NOMO-1 (cell line): ENCODE measurements around the gene SETD1B.
"Not testable (repeated sequence)": the region's sequence is repeated elsewhere in the genome, so short reads cannot be mapped to it uniquely, and the experiment has no call there.

Experiments used
- DNase-seq, 2 experiments: peaks; one replicate each; lab custom pipeline; 2025; ENCODE audit not compliant: unreplicated experiment in 2 of 2; lab: John Stamatoyannopoulos, UW

SETD1B gene

DNA sequence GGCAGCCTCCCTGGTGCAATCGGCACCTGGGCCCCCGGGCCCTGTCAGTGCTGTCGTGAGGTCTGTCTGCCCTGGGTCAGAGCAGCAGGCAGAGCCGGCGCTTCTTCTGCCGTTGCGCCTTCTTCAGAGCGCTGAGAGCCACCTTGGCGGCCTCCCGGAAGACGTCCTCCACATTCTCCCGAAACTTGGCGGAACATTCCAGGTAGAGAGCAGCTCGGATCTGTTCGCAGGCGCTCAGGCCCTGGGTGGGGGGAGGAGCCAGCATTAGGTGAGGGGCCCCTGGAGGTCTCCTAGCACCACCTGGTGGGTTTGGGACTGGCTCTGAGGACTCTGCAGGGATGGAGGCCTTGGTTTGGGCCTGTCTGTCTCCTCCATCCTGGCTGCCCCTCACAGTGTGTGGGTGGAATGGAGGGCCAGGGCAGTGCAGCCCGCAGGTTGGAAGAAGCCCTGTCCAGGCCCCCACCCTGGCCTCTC is 24.4 kb upstream of the SETD1B start:
- DNase-seq: no peak

DNA sequence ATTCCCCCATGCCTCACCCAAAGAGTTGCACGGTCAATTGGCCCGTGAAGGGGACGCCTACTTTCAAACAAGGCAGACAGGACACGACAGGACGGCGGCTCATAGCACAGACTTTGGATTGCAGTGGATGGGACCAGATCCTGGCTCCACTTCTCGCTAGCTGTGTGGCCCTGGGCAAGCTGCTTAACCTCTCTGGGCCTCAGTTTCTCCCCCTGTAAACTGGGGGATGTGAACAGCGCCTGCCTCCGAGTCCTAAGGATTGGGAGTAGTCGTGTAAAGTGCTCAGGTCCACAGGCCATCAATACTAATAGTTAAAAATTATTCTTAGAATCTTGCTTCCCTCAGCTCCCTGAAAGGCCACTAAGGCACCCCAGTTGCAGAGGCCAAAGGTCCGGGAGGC is 23.4 kb upstream of the SETD1B start:
- no peak for DNase-seq

- DNase-seq: no peak
Measured at GRCh38 chr12:121781484-121781997, 22.3 kb upstream of the SETD1B start.

DNA sequence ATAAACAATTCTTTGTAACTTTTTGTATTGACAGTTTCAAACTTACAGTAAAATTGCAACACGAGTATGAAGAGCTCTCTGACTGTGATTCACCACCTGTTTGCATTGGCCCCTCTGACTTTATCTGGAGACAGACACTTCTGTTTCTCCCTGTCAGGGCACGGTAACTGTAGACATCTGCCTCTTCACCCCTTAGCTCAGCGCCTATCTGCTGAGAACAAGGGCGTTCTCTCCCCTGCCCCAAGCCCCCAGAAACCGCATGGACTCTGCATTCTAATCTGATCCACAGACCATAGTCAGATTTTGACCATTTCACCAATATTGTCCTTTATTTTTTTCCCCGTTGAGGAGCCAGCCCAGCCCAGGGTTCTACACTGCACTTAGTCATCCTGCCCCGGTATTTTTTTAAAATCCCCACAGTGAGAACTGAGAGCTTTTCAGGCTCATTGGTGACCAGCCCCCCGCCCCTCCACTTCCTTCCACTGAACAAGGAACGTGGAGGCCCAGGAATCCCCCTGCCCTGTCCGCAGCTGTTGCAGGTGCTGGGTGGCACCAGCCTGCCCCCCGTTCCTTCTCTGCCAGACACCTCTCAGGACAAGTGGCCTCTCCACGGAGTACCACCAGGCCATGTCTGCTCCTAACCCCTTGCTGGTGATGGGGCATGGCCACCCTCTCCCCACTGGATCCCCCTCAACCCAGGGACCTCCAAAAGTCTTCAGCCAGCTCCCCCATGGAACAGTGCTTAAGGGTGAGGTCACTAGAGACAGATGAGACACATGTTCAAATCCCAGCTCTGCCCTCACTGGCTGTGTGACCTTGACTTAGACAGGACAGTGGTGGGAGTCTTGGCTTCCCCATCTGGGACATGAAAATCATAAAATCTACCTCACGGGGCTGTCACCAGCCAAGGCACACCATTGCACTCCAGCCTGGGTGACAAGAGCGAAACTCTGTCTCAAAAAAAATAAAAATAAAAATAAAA is 21.5 kb upstream of the SETD1B start:
- no peak for DNase-seq

- DNase-seq: no peak
Measured at GRCh38 chr12:121783766-121784165, 20.0 kb upstream of the SETD1B start.

DNA sequence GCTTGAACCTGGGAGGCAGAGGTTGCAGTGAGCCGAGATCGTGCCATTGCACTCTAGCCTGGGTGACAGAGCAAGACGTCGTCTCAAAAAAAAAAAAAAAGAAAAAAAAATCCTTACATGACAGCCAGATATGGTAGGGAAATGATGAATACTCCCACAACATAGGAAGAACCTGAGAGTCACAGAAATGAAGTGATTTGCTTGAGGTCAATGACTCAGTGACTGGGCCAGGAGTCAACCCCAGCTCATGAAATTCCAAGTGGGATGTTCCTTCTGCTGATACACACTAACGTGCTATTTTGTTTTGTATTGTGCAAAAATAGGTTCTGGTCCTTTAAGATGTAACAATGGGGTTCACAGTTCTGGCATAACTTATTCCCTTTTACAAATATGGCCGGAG is 19.3 kb upstream of the SETD1B start:
- no peak for DNase-seq

GRCh38 chr12:121786440-121786825 is 17.4 kb upstream of the SETD1B start:
- DNase-seq: no peak

GRCh38 chr12:121787063-121788025 is 16.5 kb upstream of the SETD1B start:
- no peak for DNase-seq

DNA sequence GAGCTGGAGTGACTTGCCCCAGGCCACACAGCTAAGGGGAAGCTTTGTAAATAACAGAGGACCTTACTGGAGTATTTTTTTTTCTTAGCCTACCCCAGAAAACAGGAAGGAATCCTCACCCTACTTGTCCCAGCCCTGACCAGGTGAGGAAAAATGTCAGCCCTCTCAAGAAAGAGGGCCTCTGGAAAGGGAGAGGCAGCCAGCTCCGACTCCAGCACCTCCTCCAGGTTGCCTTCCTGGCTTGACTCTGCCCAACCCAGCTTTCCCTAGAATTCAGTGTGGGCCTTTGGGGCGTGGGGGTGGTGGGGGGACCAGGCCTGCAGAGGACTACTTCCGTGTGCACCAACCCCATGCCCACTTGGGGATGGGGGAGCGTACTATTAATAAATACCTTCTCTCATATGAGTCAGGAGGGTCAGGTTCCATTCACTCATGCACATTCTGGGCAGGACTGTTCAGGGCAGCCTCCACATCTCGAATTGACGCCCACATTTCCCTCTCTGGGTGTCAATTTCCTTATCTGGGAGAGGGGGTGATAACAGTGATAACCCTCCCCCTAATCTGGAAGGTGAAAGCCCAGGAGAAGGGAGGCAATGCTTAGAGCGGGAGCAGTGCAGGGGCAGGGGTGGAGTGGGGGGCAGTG is 15.5 kb upstream of the SETD1B start:
- no peak for DNase-seq

DNA sequence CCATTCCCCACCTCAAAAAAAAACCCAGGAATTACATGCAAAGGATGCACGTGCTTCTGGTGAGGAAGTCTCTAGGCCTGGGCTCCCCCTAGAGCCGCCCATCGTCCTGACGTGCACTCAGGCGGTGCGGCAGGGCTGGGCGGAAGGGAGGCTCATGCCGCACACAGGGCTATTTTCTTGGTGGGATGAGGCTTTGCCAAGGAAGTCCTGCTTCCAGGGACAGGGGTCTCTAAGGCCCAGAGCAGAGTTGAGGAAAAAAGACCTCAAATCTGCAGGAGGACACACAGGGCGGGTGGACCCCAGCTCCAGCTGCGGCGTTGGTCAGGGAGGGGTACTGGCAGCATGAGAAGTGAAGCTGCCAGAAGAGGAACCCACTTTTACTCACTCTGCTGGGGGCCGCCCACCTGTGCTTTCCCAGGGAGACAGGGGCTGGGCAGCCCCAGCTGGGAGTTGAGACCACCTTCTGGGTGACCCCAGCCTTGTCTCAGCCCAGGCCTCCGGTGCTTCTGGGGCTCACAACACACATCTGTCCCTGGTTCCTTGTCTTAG is 14.5 kb upstream of the SETD1B start:
- peak in 1 of 2 experiments; percentile 12 for DNase-seq

- DNase-seq: peak; percentile 93
Measured at GRCh38 chr12:121789800-121790728, 13.7 kb upstream of the SETD1B start.

DNA sequence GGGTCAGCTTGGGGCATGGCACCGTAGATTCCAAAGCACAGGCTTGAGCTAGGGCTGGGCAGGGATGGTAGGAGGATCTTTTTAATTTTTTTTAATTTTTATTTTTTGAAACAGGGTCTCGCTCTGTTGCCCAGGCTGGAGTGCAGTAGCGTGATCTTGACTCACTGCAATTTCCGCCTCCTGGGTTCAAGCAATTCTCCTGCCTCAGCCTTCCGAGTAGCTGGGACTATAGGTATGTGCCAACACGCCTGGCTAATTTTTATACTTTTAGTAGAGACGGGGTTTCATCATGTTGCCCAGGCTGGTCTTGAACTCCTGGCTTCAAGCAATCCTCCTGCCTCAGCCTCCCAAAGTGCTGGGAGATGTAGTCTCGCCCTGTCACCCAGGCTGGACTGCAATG is 13.0 kb upstream of the SETD1B start:
- not testable (repeated sequence) for DNase-seq

DNA sequence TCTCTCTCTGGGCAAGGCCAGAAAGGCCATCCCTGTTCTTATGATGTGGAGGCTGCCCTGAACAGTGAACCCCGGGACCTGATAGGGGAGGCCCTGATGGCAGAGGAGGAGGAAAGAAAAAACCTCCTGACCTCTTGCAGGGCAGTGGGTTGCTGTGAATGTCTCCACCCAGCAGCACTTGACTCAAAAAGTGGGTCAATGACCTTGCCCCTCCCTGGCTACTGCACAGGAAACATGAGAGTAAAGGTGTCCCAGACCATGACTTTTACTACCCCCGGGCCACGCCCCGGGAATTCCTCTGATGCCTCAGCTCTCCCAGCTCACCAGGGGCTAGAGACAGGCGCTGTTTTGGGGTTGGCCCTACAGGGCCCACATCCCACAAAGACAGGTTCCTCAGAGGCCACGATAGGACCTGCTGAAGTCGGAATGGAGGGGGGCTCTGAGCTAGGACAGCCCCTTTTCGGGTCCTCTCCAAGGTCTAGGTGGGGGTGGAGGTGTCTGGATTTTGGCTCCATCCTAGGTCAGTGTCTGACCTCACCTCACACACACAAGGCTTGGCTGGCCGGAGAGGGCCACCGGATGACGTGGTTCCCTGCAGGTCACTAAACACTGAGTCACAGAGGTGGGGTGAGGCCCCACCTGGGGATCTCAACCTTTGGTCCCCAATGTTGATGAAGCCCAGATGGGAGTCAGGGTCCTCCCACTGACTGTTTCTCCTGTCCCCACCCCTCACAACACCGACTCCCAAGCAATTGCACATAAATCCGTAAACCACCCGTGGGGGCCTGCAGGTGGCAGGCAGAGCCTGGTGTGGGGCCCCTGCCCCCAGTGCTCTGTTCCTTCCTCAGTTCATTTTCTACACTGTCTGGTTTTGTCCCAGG is 11.9 kb upstream of the SETD1B start:
- no peak for DNase-seq

GRCh38 chr12:121792607-121793439 is 11.0 kb upstream of the SETD1B start:
- peak; percentile 45 to 57 for DNase-seq

DNA sequence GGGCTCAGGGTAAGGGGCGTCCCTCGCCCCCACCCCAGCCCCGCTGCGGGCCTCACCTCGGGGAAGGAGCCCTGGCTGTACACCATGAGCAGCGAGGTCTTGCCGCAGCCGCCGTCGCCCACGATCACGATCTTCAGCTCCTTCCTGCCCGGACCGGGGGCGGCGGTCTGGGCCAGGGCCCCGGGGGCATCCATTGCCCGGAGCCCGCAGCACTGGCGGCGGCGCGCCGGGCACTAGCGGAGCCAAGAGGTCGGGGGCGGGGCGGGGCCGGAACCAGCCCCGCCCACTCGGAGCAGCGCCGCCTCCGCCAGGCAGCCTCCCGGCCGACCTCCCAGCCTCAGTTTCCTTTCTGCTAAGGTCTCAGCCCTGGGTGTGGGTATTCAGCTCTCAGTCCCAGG is 10.4 kb upstream of the SETD1B start, which contains the start of gene RHOF:
RHOF (minus strand) TSS at position 249 of the 398 bp plus-strand sequence; CDS start at position 194, 55 bp downstream.
- peak; percentile 32 to 62 for DNase-seq

GRCh38 chr12:121793838-121794533 is 9.8 kb upstream of the SETD1B start:
- peak; percentile 93 to 95 for DNase-seq
